ENCODE results near the gene PALM3. TPM values are rescaled to one million over a fixed set of nuclear protein-coding genes. Genes with fewer than 3 reads are reported as not detected.

Gene PALM3
- total RNA-seq, 1 experiment from 2014 or later: 3.3 TPM

Other genes with a start within 250 kb of the PALM3 start
- gene NANOS3, start 184.9 kb downstream of the PALM3 start, total RNA-seq (2021; ENCODE audit: unreplicated experiment): not detected
- 1.7 TPM for gene BRME1, start 156.0 kb downstream of the PALM3 start, total RNA-seq (2021; ENCODE audit: unreplicated experiment)
- gene CC2D1A, start 155.9 kb downstream of the PALM3 start, total RNA-seq (2021; ENCODE audit: unreplicated experiment): 51.5 TPM
- 0.71 TPM for gene PODNL1, start 123.7 kb downstream of the PALM3 start, total RNA-seq (2021; ENCODE audit: unreplicated experiment)
- gene DCAF15, start 109.6 kb downstream of the PALM3 start, total RNA-seq (2021; ENCODE audit: unreplicated experiment): 46.2 TPM
- 16.3 TPM for gene RFX1, start 55.8 kb downstream of the PALM3 start, total RNA-seq (2021; ENCODE audit: unreplicated experiment)
- gene RLN3, start 33.9 kb downstream of the PALM3 start, total RNA-seq (2021; ENCODE audit: unreplicated experiment): not detected
- gene IL27RA, start 30.3 kb downstream of the PALM3 start, total RNA-seq (2021; ENCODE audit: unreplicated experiment): 18.3 TPM
- gene MISP3, start 10.7 kb upstream of the PALM3 start, total RNA-seq (2021; ENCODE audit: unreplicated experiment): 5.2 TPM
- not detected for gene C19orf67, start 23.7 kb upstream of the PALM3 start, total RNA-seq (2021; ENCODE audit: unreplicated experiment)
- gene SAMD1, start 28.7 kb upstream of the PALM3 start, total RNA-seq (2021; ENCODE audit: unreplicated experiment): 62.9 TPM
- 95.7 TPM for gene PRKACA, start 55.7 kb upstream of the PALM3 start, total RNA-seq (2021; ENCODE audit: unreplicated experiment)
- gene ASF1B, start 74.5 kb upstream of the PALM3 start, total RNA-seq (2021; ENCODE audit: unreplicated experiment): 78.1 TPM
- gene ADGRL1, start 144.1 kb upstream of the PALM3 start, total RNA-seq (2021; ENCODE audit: unreplicated experiment): 88.6 TPM

All from HCT116 (cell line).